ENCODE data around the gene PPP6R1. TPM values are rescaled to one million over a fixed set of nuclear protein-coding genes. Genes with fewer than 3 reads are reported as not detected.

Gene PPP6R1
- total RNA-seq, 1 donor from 2014 or later: 63.0 TPM

DNA sequence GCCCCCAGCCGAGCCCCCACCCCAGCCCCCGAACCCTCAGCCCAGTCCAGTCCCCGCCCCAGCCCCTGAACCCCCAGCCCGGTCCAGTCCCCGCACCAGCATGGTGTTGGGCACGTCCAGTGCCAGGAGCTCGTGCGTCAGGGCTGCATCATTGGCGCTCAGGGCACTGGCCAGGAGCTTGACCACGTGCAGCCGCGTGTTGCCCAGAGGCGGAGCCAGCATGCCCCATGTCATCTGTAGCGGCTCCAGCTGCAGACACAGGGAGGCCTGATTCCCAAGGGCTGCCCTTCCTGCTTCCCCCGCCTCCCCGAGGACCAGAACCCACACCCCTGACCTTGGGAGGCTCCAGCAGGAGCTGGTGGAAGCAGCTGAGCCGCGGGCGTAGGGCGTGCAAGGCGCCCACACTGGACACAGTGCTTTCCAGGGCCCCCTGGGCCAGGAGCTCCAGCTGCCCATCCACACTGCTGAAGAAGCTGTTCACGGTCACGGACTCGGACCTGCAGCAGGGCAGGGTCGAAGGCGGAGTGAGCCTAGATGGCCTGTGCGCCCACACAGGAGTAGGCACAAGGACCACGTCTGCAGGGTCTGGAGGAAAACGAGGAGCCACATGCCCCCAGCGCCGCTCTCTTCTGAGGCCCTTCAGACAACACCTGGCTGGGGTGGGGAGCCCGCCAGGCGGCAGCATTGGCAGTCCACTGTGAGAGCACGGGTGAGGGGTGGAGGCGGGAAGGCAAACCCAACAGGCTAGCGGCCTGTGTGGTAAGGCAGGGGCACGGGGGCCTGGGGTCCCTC lies 17.5 kb downstream of the PPP6R1 start:
- DNase-seq (ENCODE audit: extremely low spot score, unreplicated experiment): no peak
- H3K36me3 Mint-ChIP-seq (ENCODE audit: unreplicated experiment): peaks cover 44% of the 10 kb centered on the region

DNA sequence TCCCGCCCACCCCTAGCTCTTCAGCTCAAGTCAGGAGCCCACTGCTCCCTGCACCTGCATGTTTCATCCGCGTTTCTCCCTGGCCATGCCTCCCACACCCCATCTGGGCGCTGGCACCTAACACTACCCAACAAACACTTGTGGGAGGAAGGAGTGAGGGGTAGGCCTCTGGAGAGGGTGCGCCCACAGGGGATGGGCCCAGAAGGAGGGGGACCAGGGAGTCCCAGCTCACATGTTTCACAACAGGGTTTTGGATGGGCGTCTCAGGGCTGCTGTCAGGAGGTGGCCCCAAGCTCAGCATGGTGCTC lies 18.1 kb downstream of the PPP6R1 start:
- H3K9me3 Mint-ChIP-seq (ENCODE audit: unreplicated experiment): no peaks in the 10 kb centered on the region
- TF ChIP-seq, protein P1, sequence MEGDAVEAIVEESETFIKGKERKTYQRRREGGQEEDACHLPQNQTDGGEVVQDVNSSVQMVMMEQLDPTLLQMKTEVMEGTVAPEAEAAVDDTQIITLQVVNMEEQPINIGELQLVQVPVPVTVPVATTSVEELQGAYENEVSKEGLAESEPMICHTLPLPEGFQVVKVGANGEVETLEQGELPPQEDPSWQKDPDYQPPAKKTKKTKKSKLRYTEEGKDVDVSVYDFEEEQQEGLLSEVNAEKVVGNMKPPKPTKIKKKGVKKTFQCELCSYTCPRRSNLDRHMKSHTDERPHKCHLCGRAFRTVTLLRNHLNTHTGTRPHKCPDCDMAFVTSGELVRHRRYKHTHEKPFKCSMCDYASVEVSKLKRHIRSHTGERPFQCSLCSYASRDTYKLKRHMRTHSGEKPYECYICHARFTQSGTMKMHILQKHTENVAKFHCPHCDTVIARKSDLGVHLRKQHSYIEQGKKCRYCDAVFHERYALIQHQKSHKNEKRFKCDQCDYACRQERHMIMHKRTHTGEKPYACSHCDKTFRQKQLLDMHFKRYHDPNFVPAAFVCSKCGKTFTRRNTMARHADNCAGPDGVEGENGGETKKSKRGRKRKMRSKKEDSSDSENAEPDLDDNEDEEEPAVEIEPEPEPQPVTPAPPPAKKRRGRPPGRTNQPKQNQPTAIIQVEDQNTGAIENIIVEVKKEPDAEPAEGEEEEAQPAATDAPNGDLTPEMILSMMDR (IDR thresholded peaks at IDR 0.05): no peak
- H3K36me3 Mint-ChIP-seq (ENCODE audit: unreplicated experiment): peaks cover 49% of the 10 kb centered on the region
- DNase-seq (ENCODE audit: extremely low spot score, unreplicated experiment): no peak
- H3K27me3 Mint-ChIP-seq (ENCODE audit: unreplicated experiment): no peaks in the 10 kb centered on the region
- H3K4me3 Mint-ChIP-seq (ENCODE audit: unreplicated experiment): no peak overlapping the region
- H3K4me1 Mint-ChIP-seq (ENCODE audit: unreplicated experiment): no peaks in the 10 kb centered on the region
- no peak overlapping the region for H3K27ac Mint-ChIP-seq (ENCODE audit: unreplicated experiment)

More for the DNA sequence above, 17.5 kb downstream of the PPP6R1 start:
- H3K4me1 Mint-ChIP-seq (ENCODE audit: unreplicated experiment): no peaks in the 10 kb centered on the region
- no peaks in the 10 kb centered on the region for H3K9me3 Mint-ChIP-seq (ENCODE audit: unreplicated experiment)
- TF ChIP-seq, protein P1 (IDR thresholded peaks at IDR 0.05): no peak
- H3K27ac Mint-ChIP-seq (ENCODE audit: unreplicated experiment): no peak overlapping the region
- H3K4me3 Mint-ChIP-seq (ENCODE audit: unreplicated experiment): no peak overlapping the region
- no peaks in the 10 kb centered on the region for H3K27me3 Mint-ChIP-seq (ENCODE audit: unreplicated experiment)

DNA sequence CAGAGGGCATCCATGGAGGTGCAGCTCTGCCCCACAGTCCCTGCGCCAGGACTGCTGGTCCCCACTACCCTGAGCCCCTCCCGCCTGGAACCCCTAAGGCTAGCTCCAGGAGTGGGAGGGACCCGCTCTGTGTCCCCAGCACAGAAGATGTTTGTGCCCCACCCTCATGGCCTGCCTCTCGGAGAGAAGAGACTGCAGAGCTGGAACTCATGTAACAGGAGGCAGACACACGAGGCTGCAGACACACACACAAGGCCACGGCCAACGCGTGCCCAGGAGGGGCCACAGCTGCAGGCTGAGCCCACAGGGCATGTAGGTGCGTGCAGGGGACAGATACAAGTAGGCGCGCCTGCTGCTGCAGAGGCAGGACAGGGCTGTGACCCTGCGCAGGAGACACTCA lies 19.8 kb downstream of the PPP6R1 start:
- no peak for DNase-seq (ENCODE audit: extremely low spot score, unreplicated experiment)
- no peak overlapping the region for H3K4me3 Mint-ChIP-seq (ENCODE audit: unreplicated experiment)
- no peaks in the 10 kb centered on the region for H3K4me1 Mint-ChIP-seq (ENCODE audit: unreplicated experiment)
- H3K9me3 Mint-ChIP-seq (ENCODE audit: unreplicated experiment): no peaks in the 10 kb centered on the region
- no peaks in the 10 kb centered on the region for H3K27me3 Mint-ChIP-seq (ENCODE audit: unreplicated experiment)
- TF ChIP-seq, protein P1 (IDR thresholded peaks at IDR 0.05): no peak
- no peak overlapping the region for H3K27ac Mint-ChIP-seq (ENCODE audit: unreplicated experiment)
- H3K36me3 Mint-ChIP-seq (ENCODE audit: unreplicated experiment): peaks cover 51% of the 10 kb centered on the region

DNA sequence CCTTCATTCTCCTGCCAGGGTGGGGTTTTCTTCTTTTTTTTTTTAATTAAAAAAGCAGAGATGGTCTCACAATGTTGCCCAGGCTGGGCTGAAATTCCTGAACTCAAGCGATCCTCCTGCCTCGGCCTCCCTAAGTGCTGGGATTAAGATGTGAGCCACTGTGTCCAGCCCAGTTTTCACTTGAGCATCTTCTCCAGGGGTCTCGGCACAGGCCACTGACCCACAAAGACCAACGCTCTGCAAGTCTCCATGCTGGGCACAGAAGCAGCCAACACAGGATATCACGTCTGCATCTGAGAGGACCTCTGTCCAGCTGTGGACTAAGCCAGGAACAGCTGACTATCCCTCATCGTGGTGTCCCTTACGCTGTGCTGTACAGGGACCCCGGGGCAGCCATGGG lies 20.8 kb downstream of the PPP6R1 start:
- no peak for DNase-seq (ENCODE audit: extremely low spot score, unreplicated experiment)
- Mint-ChIP-seq H3K4me3 (ENCODE audit: unreplicated experiment) (no peak overlapping the region), H3K36me3 (ENCODE audit: unreplicated experiment) (peaks cover 51% of the 10 kb centered on the region), H3K27ac (ENCODE audit: unreplicated experiment) (no peak overlapping the region), H3K4me1 (ENCODE audit: unreplicated experiment) (no peaks in the 10 kb centered on the region), H3K9me3 (ENCODE audit: unreplicated experiment) (no peaks in the 10 kb centered on the region), H3K27me3 (ENCODE audit: unreplicated experiment) (no peaks in the 10 kb centered on the region)
- TF ChIP-seq, protein P1 (IDR thresholded peaks at IDR 0.05): no peak

DNA sequence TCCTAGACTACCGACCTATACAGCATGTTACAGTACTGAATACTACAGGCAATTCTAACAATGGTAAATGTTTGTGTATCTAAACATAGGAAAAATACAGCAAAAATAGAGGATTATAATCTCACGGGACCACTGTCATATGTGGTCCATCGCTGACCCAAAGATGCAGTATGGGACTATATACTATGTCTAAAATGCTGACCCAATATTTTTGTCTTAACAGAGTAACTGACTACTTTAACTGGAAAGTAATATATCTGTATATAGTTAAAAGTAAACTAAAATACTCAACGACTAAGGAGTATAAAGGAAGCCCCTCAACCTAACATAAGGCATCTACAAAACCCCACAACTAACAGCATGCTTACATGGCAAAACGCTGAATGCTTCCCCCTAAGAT lies 25.8 kb downstream of the PPP6R1 start:
- H3K36me3 Mint-ChIP-seq (ENCODE audit: unreplicated experiment): peaks cover 38% of the 10 kb centered on the region
- H3K27me3 Mint-ChIP-seq (ENCODE audit: unreplicated experiment): no peaks in the 10 kb centered on the region
- H3K4me3 Mint-ChIP-seq (ENCODE audit: unreplicated experiment): no peak overlapping the region
- no peaks in the 10 kb centered on the region for H3K9me3 Mint-ChIP-seq (ENCODE audit: unreplicated experiment)
- H3K4me1 Mint-ChIP-seq (ENCODE audit: unreplicated experiment): no peaks in the 10 kb centered on the region
- TF ChIP-seq, protein P1 (IDR thresholded peaks at IDR 0.05): no peak
- no peak for DNase-seq (ENCODE audit: extremely low spot score, unreplicated experiment)
- H3K27ac Mint-ChIP-seq (ENCODE audit: unreplicated experiment): no peak overlapping the region
